ENCODE results near the gene INAFM2.

Gene INAFM2

GRCh38 chr15:40365016-40365415 lies 41.5 kb downstream of the INAFM2 start:
- DNase-seq: no peak
- Histone ChIP-seq H2AFZ (ENCODE audit: low read length) (no peak overlapping the region), H3K9me2 (replicated peaks; ENCODE audit: insufficient read depth, low read length) (no peaks in the 10 kb centered on the region), H3K9me3 (replicated peaks; ENCODE audit: insufficient read depth, low read length) (no peaks in the 10 kb centered on the region), H3K9ac (ENCODE audit: low read length) (no peak overlapping the region), H3F3A (ENCODE audit: insufficient read depth, low read length) (no peaks in the 10 kb centered on the region; the same call in 1 of the 2 replicates), H3K4me3 (ENCODE audit: low read length) (no peak overlapping the region), H3K4me1 (ENCODE audit: low read length) (peaks cover 12% of the 10 kb centered on the region), H3K36me3 (replicated peaks; ENCODE audit: insufficient read depth, low read length) (no peaks in the 10 kb centered on the region), H4K20me1 (ENCODE audit: insufficient read depth, low read length) (no peaks in the 10 kb centered on the region), H3K4me2 (ENCODE audit: low read depth, low read length) (no peak overlapping the region), H3K27ac (ENCODE audit: low read length) (no peak overlapping the region), H3K27me3 (replicated peaks; ENCODE audit: insufficient read depth, low read length) (no peaks in the 10 kb centered on the region), H3K79me2 (ENCODE audit: low read length) (no peaks in the 10 kb centered on the region)
- TF ChIP-seq CTCF (IDR thresholded peaks at IDR 0.05; ENCODE audit: low read length) (no peak), EZH2phosphoT487 (IDR thresholded peaks at IDR 0.05; ENCODE audit: low read length) (no peak), EZH2 (optimal IDR thresholded peaks at IDR 0.05; ENCODE audit: low read depth, low read length) (no peak)

GRCh38 chr15:40365624-40366456 lies 42.3 kb downstream of the INAFM2 start:
- H3K79me2 ChIP-seq (ENCODE audit: low read length): no peaks in the 10 kb centered on the region
- DNase-seq: no peak
- H3F3A ChIP-seq (ENCODE audit: insufficient read depth, low read length): no peaks in the 10 kb centered on the region; the same call in 1 of the 2 replicates
- H3K4me1 ChIP-seq (ENCODE audit: low read length): peaks cover 12% of the 10 kb centered on the region
- H3K4me2 ChIP-seq (ENCODE audit: low read depth, low read length): no peak overlapping the region
- no peaks in the 10 kb centered on the region for H3K9me3 ChIP-seq (replicated peaks; ENCODE audit: insufficient read depth, low read length)
- no peaks in the 10 kb centered on the region for H3K36me3 ChIP-seq (replicated peaks; ENCODE audit: insufficient read depth, low read length)
- no peak overlapping the region for H3K9ac ChIP-seq (ENCODE audit: low read length)
- H3K4me3 ChIP-seq (ENCODE audit: low read length): no peak overlapping the region
- H4K20me1 ChIP-seq (ENCODE audit: insufficient read depth, low read length): no peaks in the 10 kb centered on the region
- no peaks in the 10 kb centered on the region for H3K9me2 ChIP-seq (replicated peaks; ENCODE audit: insufficient read depth, low read length)
- no peak overlapping the region for H3K27ac ChIP-seq (ENCODE audit: low read length)
- no peak for TF ChIP-seq EZH2phosphoT487 (IDR thresholded peaks at IDR 0.05; ENCODE audit: low read length)
- TF ChIP-seq CTCF (IDR thresholded peaks at IDR 0.05; ENCODE audit: low read length): no peak
- TF ChIP-seq EZH2 (optimal IDR thresholded peaks at IDR 0.05; ENCODE audit: low read depth, low read length): no peak
- peaks cover 3% of the 10 kb centered on the region; the same call in 1 of the 2 replicates for H3K27me3 ChIP-seq (replicated peaks; ENCODE audit: insufficient read depth, low read length)
- H2AFZ ChIP-seq (ENCODE audit: low read length): no peak overlapping the region

GRCh38 chr15:40366457-40367370 lies 43.2 kb downstream of the INAFM2 start:
- no peaks in the 10 kb centered on the region for H4K20me1 ChIP-seq (ENCODE audit: insufficient read depth, low read length)
- no peak overlapping the region for H3K9ac ChIP-seq (ENCODE audit: low read length)
- H3K27ac ChIP-seq (ENCODE audit: low read length): no peak overlapping the region
- H3K36me3 ChIP-seq (replicated peaks; ENCODE audit: insufficient read depth, low read length): no peaks in the 10 kb centered on the region
- no peaks in the 10 kb centered on the region; the same call in 1 of the 2 replicates for H3F3A ChIP-seq (ENCODE audit: insufficient read depth, low read length)
- no peaks in the 10 kb centered on the region for H3K9me3 ChIP-seq (replicated peaks; ENCODE audit: insufficient read depth, low read length)
- no peak for DNase-seq
- peaks cover 11% of the 10 kb centered on the region; the same call in 1 of the 2 replicates for H3K27me3 ChIP-seq (replicated peaks; ENCODE audit: insufficient read depth, low read length)
- H3K4me3 ChIP-seq (ENCODE audit: low read length): peak overlapping the region; percentile 60; the same call in 1 of the 2 replicates
- peak overlapping the region; percentile 96 for H3K4me2 ChIP-seq (ENCODE audit: low read depth, low read length)
- H3K79me2 ChIP-seq (ENCODE audit: low read length): no peaks in the 10 kb centered on the region
- H3K9me2 ChIP-seq (replicated peaks; ENCODE audit: insufficient read depth, low read length): no peaks in the 10 kb centered on the region
- peak overlapping the region; percentile 98; the same call in 1 of the 2 replicates for H2AFZ ChIP-seq (ENCODE audit: low read length)
- peaks cover 12% of the 10 kb centered on the region for H3K4me1 ChIP-seq (ENCODE audit: low read length)
- TF ChIP-seq EZH2phosphoT487 (IDR thresholded peaks at IDR 0.05; ENCODE audit: low read length) (no peak), EZH2 (optimal IDR thresholded peaks at IDR 0.05; ENCODE audit: low read depth, low read length) (no peak), CTCF (IDR thresholded peaks at IDR 0.05; ENCODE audit: low read length) (no peak)
